Common myeloid progenitor, CD34-positive (primary cell): ENCODE measurements around the gene GASK1A.

ENCODE experiments used
- CTCF ChIA-PET: fragments of 350-600 bp; sonication (Branson Sonifier 250); formaldehyde crosslinking; loops from one replicate; lab custom pipeline; 2021; ENCODE audit warnings: antibody characterized with exemption; lab: Charles Lee
- POLR2A ChIA-PET: fragments of 350-600 bp; sonication (Branson Sonifier 250); formaldehyde crosslinking; loops from one replicate; lab custom pipeline; 2021; ENCODE audit warnings: antibody characterized with exemption; lab: Charles Lee
- DNase-seq, 3 donors: peaks; one replicate each; pipeline versions ENCODE4 v3.0.0 to v3.0.0-alpha.2; 2013
- H3K27ac ChIP-seq, 2 experiments: 1 replicate in 1 of 2; 2 replicates in 1 of 2; pipeline ENCODE4 v1.7.0; 2013; ENCODE audit warnings: inconsistent platforms in 2 of 2, low read length in 2 of 2, mild to moderate bottlenecking in 2 of 2, low read depth in 1 of 2, moderate library complexity in 1 of 2; ENCODE audit not compliant: severe bottlenecking in 2 of 2, insufficient read depth in 1 of 2, poor library complexity in 1 of 2
- H3K27me3 ChIP-seq, 5 experiments: replicated peaks in 2 of 5; 1 replicate in 3 of 5; 2 replicates in 2 of 5; pipeline versions ENCODE4 v1.6.1 to v1.7.0; 2013; ENCODE audit warnings: low read length in 4 of 5, mild to moderate bottlenecking in 2 of 5, moderate library complexity in 2 of 5, inconsistent platforms in 1 of 5; ENCODE audit not compliant: insufficient read depth in 5 of 5, control insufficient read depth in 4 of 5
- H3K36me3 ChIP-seq, 4 experiments: 1 replicate in 2 of 4; 2 replicates in 2 of 4; pipeline versions ENCODE4 v1.6.1 to v1.7.0; 2013; ENCODE audit warnings: low read length in 3 of 4, control low read depth in 1 of 4, mild to moderate bottlenecking in 1 of 4; ENCODE audit not compliant: control insufficient read depth in 4 of 4, insufficient read depth in 4 of 4
- H3K4me1 ChIP-seq, 4 experiments: 1 replicate in 3 of 4; 2 replicates in 1 of 4; pipeline versions ENCODE4 v1.6.1 to v1.7.1; 2013; ENCODE audit warnings: low read length in 3 of 4, mild to moderate bottlenecking in 3 of 4, control low read depth in 1 of 4, inconsistent platforms in 1 of 4, moderate library complexity in 1 of 4; ENCODE audit not compliant: control insufficient read depth in 4 of 4, insufficient read depth in 4 of 4; ENCODE audit errors: control extremely low read depth in 1 of 4
- H3K4me3 ChIP-seq, 7 experiments: 1 replicate in 4 of 7; 2 replicates in 3 of 7; pipeline versions ENCODE4 v1.5.1 to v1.7.0; 2013; ENCODE audit warnings: mild to moderate bottlenecking in 7 of 7, low read length in 6 of 7, moderate library complexity in 6 of 7, inconsistent platforms in 2 of 7, low read depth in 2 of 7, control low read depth in 1 of 7; ENCODE audit not compliant: insufficient read depth in 4 of 7, control insufficient read depth in 1 of 7; ENCODE audit errors: extremely low read depth in 1 of 7
- H3K9me3 ChIP-seq, 5 experiments: 1 replicate in 4 of 5; 2 replicates in 1 of 5; pipeline versions ENCODE4 v1.6.1 to v1.7.1; 2013; ENCODE audit warnings: low read length in 4 of 5, mild to moderate bottlenecking in 2 of 5, inconsistent platforms in 1 of 5, low read depth in 1 of 5, moderate library complexity in 1 of 5; ENCODE audit not compliant: control insufficient read depth in 4 of 5, insufficient read depth in 2 of 5; ENCODE audit errors: control extremely low read depth in 1 of 5
- WGBS: methylation state at CpG from one replicate; pipeline ENCODE4 v1.1.5; 2013; ENCODE audit not compliant: insufficient coverage; 5-methylcytosine and 5-hydroxymethylcytosine counted together

GASK1A gene

GRCh38 chr3:43075904-43076661 lies 97.0 kb downstream of the GASK1A start:
- no peak for DNase-seq
- no peaks in the 10 kb centered on the region for H3K27me3 ChIP-seq
- WGBS, result 86% methylated on average over 2 of the region's 5 CpGs
- CTCF ChIA-PET, result interaction anchor here (1.5 kb wide), 1 partner anchor 12 kb away, joined by 3 read pairs; no protein-coding TSS in a partner anchor
- POLR2A ChIA-PET, result no interaction called here
- no peak overlapping the region for H3K27ac ChIP-seq
- no peak overlapping the region for H3K4me3 ChIP-seq
- no peaks in the 10 kb centered on the region for H3K4me1 ChIP-seq
- H3K36me3 ChIP-seq, result peaks cover 0 to 20% (median 14%) of the 10 kb centered on the region in 4 experiments
- peaks cover 0 to 7% (median 0%) of the 10 kb centered on the region in 5 experiments for H3K9me3 ChIP-seq

- 100% methylated on average over 2 of the region's 4 CpGs for WGBS
These were observed 97.7 kb downstream of the GASK1A start for GRCh38 chr3:43076857-43077256.

GRCh38 chr3:43077261-43077660 lies 98.2 kb downstream of the GASK1A start:
- WGBS, result 95% methylated on average over 5 of the region's 6 CpGs
- ChIA-PET POLR2A (no interaction called here), CTCF (interaction anchor here (1.5 kb wide), 1 partner anchor 11 kb away, joined by 3 read pairs; no protein-coding TSS in a partner anchor)

More at GRCh38 chr3:43076857-43077256, 97.7 kb downstream of the GASK1A start:
- peaks cover 0 to 14% (median 0%) of the 10 kb centered on the region in 5 experiments for H3K9me3 ChIP-seq
- no peak for DNase-seq
- peaks cover 0 to 27% (median 15%) of the 10 kb centered on the region in 4 experiments for H3K36me3 ChIP-seq
- H3K27me3 ChIP-seq, result no peaks in the 10 kb centered on the region
- no peak overlapping the region for H3K27ac ChIP-seq
- POLR2A ChIA-PET, result no interaction called here
- no peak overlapping the region for H3K4me3 ChIP-seq
- CTCF ChIA-PET, result interaction anchor here (1.5 kb wide), 1 partner anchor 11 kb away, joined by 3 read pairs; no protein-coding TSS in a partner anchor
- H3K4me1 ChIP-seq, result no peaks in the 10 kb centered on the region

DNA sequence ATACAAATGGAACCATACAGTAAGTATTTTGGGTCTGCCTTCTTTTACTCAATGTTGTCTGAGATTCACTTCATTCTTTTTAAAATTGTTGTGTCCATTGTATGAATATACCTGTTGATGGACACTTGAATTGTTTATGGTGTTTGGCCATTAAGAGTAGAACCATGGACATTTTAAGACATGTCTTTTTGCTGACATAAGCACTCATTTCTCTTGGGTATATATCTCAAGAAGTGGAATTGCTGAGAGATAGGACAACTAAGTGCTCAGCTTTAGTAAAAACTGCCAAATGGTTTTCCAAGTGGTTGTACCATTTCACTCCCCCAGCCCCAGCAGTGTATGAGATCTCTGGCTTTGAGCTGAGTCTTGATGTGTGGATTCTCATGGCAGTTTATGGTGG lies 98.6 kb downstream of the GASK1A start:
- Histone ChIP-seq H3K27me3 (no peaks in the 10 kb centered on the region), H3K4me1 (no peaks in the 10 kb centered on the region), H3K36me3 (peaks cover 0 to 31% (median 15%) of the 10 kb centered on the region in 4 experiments), H3K4me3 (no peak overlapping the region), H3K27ac (no peak overlapping the region), H3K9me3 (peaks cover 0 to 15% (median 3%) of the 10 kb centered on the region in 5 experiments)
- DNase-seq, result no peak
- ChIA-PET POLR2A (no interaction called here), CTCF (interaction anchor here (1.3 kb wide), 1 partner anchor 15 kb away, joined by 3 read pairs; no protein-coding TSS in a partner anchor)

More at GRCh38 chr3:43077261-43077660, 98.2 kb downstream of the GASK1A start:
- DNase-seq, result no peak
- Histone ChIP-seq H3K27ac (no peak overlapping the region), H3K9me3 (peaks cover 0 to 15% (median 0%) of the 10 kb centered on the region in 5 experiments), H3K4me1 (no peaks in the 10 kb centered on the region), H3K27me3 (no peaks in the 10 kb centered on the region), H3K4me3 (no peak overlapping the region), H3K36me3 (peaks cover 0 to 28% (median 15%) of the 10 kb centered on the region in 4 experiments)

- POLR2A ChIA-PET, result no interaction called here
- Histone ChIP-seq H3K27me3 (no peaks in the 10 kb centered on the region), H3K9me3 (peaks cover 0 to 18% (median 3%) of the 10 kb centered on the region in 5 experiments), H3K27ac (no peak overlapping the region), H3K4me3 (no peak overlapping the region), H3K36me3 (peaks cover 0 to 31% (median 15%) of the 10 kb centered on the region in 4 experiments), H3K4me1 (no peaks in the 10 kb centered on the region)
- 95% methylated on average over 28 of the region's 31 CpGs for WGBS
- DNase-seq, result no peak
- CTCF ChIA-PET, result interaction anchor here (0.6 kb wide), 1 partner anchor 103 kb away, joined by 3 read pairs; no protein-coding TSS in a partner anchor
These were observed 100.6 kb downstream of the GASK1A start for GRCh38 chr3:43079536-43080332.

DNA sequence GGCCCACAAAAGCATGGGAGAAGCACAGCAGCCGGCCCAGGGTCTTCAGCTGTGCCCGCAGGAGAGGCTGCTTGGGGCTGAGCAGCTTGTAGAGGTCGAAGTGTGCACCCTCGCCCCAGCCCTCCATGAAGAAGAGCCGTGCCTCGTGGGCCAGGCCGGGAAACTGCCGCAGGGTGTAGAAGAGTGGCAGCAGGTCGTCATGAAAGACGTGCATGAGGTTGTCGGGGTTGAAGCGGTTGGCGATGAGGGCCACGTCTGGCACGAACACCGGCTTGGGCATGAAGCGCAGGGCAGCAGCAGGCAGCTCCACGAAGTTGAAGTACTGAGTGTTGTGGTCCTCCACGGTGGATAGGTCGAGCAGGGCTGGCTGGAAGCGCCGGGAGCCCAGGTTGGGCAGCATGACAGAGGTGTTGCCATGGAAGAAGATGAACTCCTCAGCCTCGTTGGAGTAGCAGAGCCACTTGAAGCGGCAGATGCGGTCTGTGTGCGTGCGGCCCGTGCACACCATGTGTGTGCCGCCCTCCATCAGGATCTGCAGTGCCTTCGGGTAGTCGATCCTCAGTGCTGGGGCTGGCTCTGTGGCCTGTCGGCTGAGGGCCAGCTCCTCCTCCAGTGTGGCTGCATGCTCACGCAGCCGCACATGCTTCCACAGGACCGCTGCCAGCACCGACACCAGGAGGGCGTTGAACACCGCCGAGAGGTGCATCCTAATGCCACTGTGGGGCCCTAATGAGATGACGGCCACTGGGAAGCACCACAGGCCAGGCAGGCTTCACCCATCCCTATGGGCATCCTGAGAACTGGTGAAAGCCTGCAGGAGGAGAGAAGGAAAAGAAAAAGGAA lies 101.8 kb downstream of the GASK1A start:
- ChIA-PET CTCF (interaction anchor here (0.6 kb wide), 1 partner anchor 101 kb away, joined by 3 read pairs; no protein-coding TSS in a partner anchor), POLR2A (no interaction called here)
- Histone ChIP-seq H3K27me3 (no peaks in the 10 kb centered on the region), H3K36me3 (peaks cover 0 to 31% (median 15%) of the 10 kb centered on the region in 4 experiments), H3K4me1 (no peaks in the 10 kb centered on the region), H3K9me3 (peaks cover 0 to 18% (median 3%) of the 10 kb centered on the region in 5 experiments), H3K27ac (no peak overlapping the region), H3K4me3 (no peak overlapping the region)
- DNase-seq, result no peak
- 99% methylated on average over 37 of the region's 40 CpGs for WGBS
